Neural progenitor cell (in vitro differentiated cells): ENCODE results near the gene ICAM3. TPM values are rescaled to one million over a fixed set of nuclear protein-coding genes. Genes with fewer than 3 reads are reported as not detected.

Experiments used
- DNase-seq: peaks from one replicate; pipeline ENCODE4 v3.0.0-alpha.2; 2016; ENCODE audit warnings: low spot score
- H2AFZ ChIP-seq: fragments of 200-600 bp; sonication (generic); replicated peaks from 2 replicates; pipeline ENCODE4 v1.6.1; 2016; ENCODE audit warnings: antibody characterized with exemption
- H3F3A ChIP-seq: fragments of 200-600 bp; sonication (generic); 2 replicates; pipeline ENCODE4 v1.6.1; 2016; ENCODE audit warnings: antibody characterized with exemption, low read depth
- H3K27ac ChIP-seq: fragments of 200-600 bp; sonication (generic); 2 replicates; pipeline ENCODE4 v1.5.1; 2016; ENCODE audit warnings: mild to moderate bottlenecking
- H3K27me3 ChIP-seq: fragments of 200-600 bp; sonication (generic); 2 replicates; pipeline ENCODE4 v1.6.1; 2016; ENCODE audit warnings: mild to moderate bottlenecking, moderate library complexity
- H3K36me3 ChIP-seq: fragments of 200-600 bp; sonication (generic); 2 replicates; pipeline ENCODE4 v1.5.1; 2016
- H3K4me1 ChIP-seq: fragments of 200-600 bp; sonication (generic); 2 replicates; pipeline ENCODE4 v1.6.1; 2016; ENCODE audit warnings: mixed run types
- H3K4me2 ChIP-seq: fragments of 200-600 bp; sonication (generic); 2 replicates; pipeline ENCODE4 v1.6.1; 2016
- H3K4me3 ChIP-seq: fragments of 200-600 bp; sonication (generic); 2 replicates; pipeline ENCODE4 v1.5.1; 2016
- H3K79me2 ChIP-seq: fragments of 200-600 bp; sonication (generic); 2 replicates; pipeline ENCODE4 v1.6.1; 2016; ENCODE audit warnings: low read depth
- H3K9ac ChIP-seq: fragments of 200-600 bp; sonication (generic); 2 replicates; pipeline ENCODE4 v1.6.1; 2016
- H3K9me3 ChIP-seq: fragments of 200-600 bp; sonication (generic); 2 replicates; pipeline ENCODE4 v1.5.1; 2016; ENCODE audit warnings: low read depth
- H4K20me1 ChIP-seq: fragments of 200-600 bp; sonication (generic); 2 replicates; pipeline ENCODE4 v1.6.1; 2016; ENCODE audit warnings: low read depth
- H3K27ac Mint-ChIP-seq: 3 replicates; pipeline ENCODE4 v1.8.0; 2021; ENCODE audit warnings: mixed read lengths
- H3K27me3 Mint-ChIP-seq: 2 replicates; pipeline ENCODE4 v1.8.0; 2022; ENCODE audit warnings: low read depth, mild to moderate bottlenecking, inconsistent platforms, moderate library complexity, mixed read lengths; ENCODE audit not compliant: insufficient read depth
- H3K36me3 Mint-ChIP-seq: 3 replicates; pipeline ENCODE4 v1.8.0; 2021; ENCODE audit warnings: mixed read lengths
- H3K4me1 Mint-ChIP-seq: 3 replicates; pipeline ENCODE4 v1.8.0; 2021; ENCODE audit warnings: mixed read lengths
- H3K4me3 Mint-ChIP-seq: 3 replicates; pipeline ENCODE4 v1.8.0; 2021; ENCODE audit warnings: mild to moderate bottlenecking, moderate library complexity, mixed read lengths
- H3K9me3 Mint-ChIP-seq: 3 replicates; pipeline ENCODE4 v1.8.0; 2020; ENCODE audit warnings: mixed read lengths
- CTCF ChIP-seq: fragments of 200-600 bp; sonication (generic); IDR thresholded peaks from 2 replicates; pipeline ENCODE4 v1.5.1; 2017; ENCODE audit warnings: antibody characterized with exemption, mild to moderate bottlenecking
- EZH2 ChIP-seq: fragments of 200-600 bp; sonication (generic); IDR thresholded peaks from 2 replicates; pipeline ENCODE4 v1.6.1; 2017; ENCODE audit warnings: antibody characterized with exemption, mild to moderate bottlenecking, moderate library complexity
- EZH2phosphoT487 ChIP-seq: fragments of 200-600 bp; sonication (generic); IDR thresholded peaks from 2 replicates; pipeline ENCODE4 v1.6.1; 2017; ENCODE audit warnings: antibody characterized with exemption
- total RNA-seq: library from RNA; depleted of rRNA; stranded (reverse); fragments of >200 nt; gene quantifications from 2 replicates; pipeline ENCODE4 v1.2.3, GENCODE V29; 2015; ENCODE audit warnings: low replicate concordance

The ICAM3 gene
- total RNA-seq, 1 donor from 2014 or later: 1.3 TPM

- Mint-ChIP-seq H3K4me1 (no peaks in the 10 kb centered on the region), H3K36me3 (peaks cover 20% of the 10 kb centered on the region), H3K27me3 (peaks cover 2% of the 10 kb centered on the region), H3K9me3 (no peaks in the 10 kb centered on the region), H3K4me3 (no peak overlapping the region), H3K27ac (no peak overlapping the region)
- Histone ChIP-seq H3K9me3 (no peaks in the 10 kb centered on the region), H3K27me3 (no peaks in the 10 kb centered on the region), H3K79me2 (no peaks in the 10 kb centered on the region), H3K4me1 (no peaks in the 10 kb centered on the region), H2AFZ (no peak overlapping the region), H3K4me2 (no peak overlapping the region), H3K27ac (no peak overlapping the region), H3K36me3 (no peaks in the 10 kb centered on the region), H3K9ac (no peak overlapping the region), H3K4me3 (no peak overlapping the region), H4K20me1 (no peaks in the 10 kb centered on the region), H3F3A (no peaks in the 10 kb centered on the region)
- TF ChIP-seq CTCF (no peak), EZH2 (no peak), EZH2phosphoT487 (no peak)
- DNase-seq: no peak
Measured at GRCh38 chr19:10365518-10365917, 26.1 kb upstream of the ICAM3 start.

- Histone ChIP-seq H3K27ac (no peak overlapping the region), H2AFZ (no peak overlapping the region), H3K79me2 (no peaks in the 10 kb centered on the region), H3K4me1 (no peaks in the 10 kb centered on the region), H3K4me2 (no peak overlapping the region), H3K36me3 (no peaks in the 10 kb centered on the region), H3K9ac (no peak overlapping the region), H3K4me3 (no peak overlapping the region), H4K20me1 (no peaks in the 10 kb centered on the region), H3K9me3 (no peaks in the 10 kb centered on the region), H3F3A (no peaks in the 10 kb centered on the region), H3K27me3 (no peaks in the 10 kb centered on the region)
- Mint-ChIP-seq H3K4me1 (no peaks in the 10 kb centered on the region), H3K27ac (no peak overlapping the region), H3K9me3 (no peaks in the 10 kb centered on the region), H3K27me3 (peaks cover 2% of the 10 kb centered on the region), H3K36me3 (peaks cover 20% of the 10 kb centered on the region), H3K4me3 (no peak overlapping the region)
- TF ChIP-seq EZH2phosphoT487: no peak
- TF ChIP-seq CTCF: no peak
- no peak for TF ChIP-seq EZH2
- no peak for DNase-seq
Measured at GRCh38 chr19:10364644-10365043, 25.2 kb upstream of the ICAM3 start.

- no peaks in the 10 kb centered on the region for H3K4me1 ChIP-seq
- no peak overlapping the region for H3K27ac ChIP-seq
- H4K20me1 ChIP-seq: no peaks in the 10 kb centered on the region
- no peaks in the 10 kb centered on the region for H3K9me3 ChIP-seq
- no peak for DNase-seq
- H3F3A ChIP-seq: no peaks in the 10 kb centered on the region
- H3K27me3 ChIP-seq: no peaks in the 10 kb centered on the region
- H3K9me3 Mint-ChIP-seq: no peaks in the 10 kb centered on the region
- no peak overlapping the region for H3K9ac ChIP-seq
- no peaks in the 10 kb centered on the region for H3K79me2 ChIP-seq
- H3K36me3 ChIP-seq: no peaks in the 10 kb centered on the region
- peaks cover 17% of the 10 kb centered on the region for H3K36me3 Mint-ChIP-seq
- H3K4me1 Mint-ChIP-seq: no peaks in the 10 kb centered on the region
- no peak overlapping the region for H3K27ac Mint-ChIP-seq
- no peak overlapping the region for H2AFZ ChIP-seq
- H3K4me2 ChIP-seq: no peak overlapping the region
- H3K4me3 Mint-ChIP-seq: no peak overlapping the region
- TF ChIP-seq EZH2: no peak
- no peak for TF ChIP-seq EZH2phosphoT487
- TF ChIP-seq CTCF: no peak
- no peak overlapping the region for H3K4me3 ChIP-seq
- peaks cover under 1% of the 10 kb centered on the region for H3K27me3 Mint-ChIP-seq
Measured at GRCh38 chr19:10363789-10364281, 24.4 kb upstream of the ICAM3 start.
